K562 (cell line): Measurements from ENCODE around the gene ALKBH2. TPM values are rescaled to one million over a fixed set of nuclear protein-coding genes. Genes with fewer than 3 reads are reported as not detected.

Source experiments
- GABPA ChIP-seq: fragments of 200-800 bp; sonication (Bioruptor generic); conservative IDR thresholded peaks from 2 replicates; pipeline ENCODE4 v1.6.1; 2016; ENCODE audit warnings: low read depth, missing genetic modification characterization, missing compliant biosample characterization
- GMEB1 ChIP-seq: fragments of 250-450 bp; sonication (Bioruptor Pico); IDR thresholded peaks from 2 replicates; pipeline ENCODE4 v1.4.0; 2020; ENCODE audit warnings: mild to moderate bottlenecking
- KDM2B ChIP-seq: fragments of 250-450 bp; sonication (Bioruptor Pico); IDR thresholded peaks from 2 replicates; pipeline ENCODE4 v1.8.0; 2021; ENCODE audit warnings: mild to moderate bottlenecking, moderate library complexity
- KLF13 ChIP-seq: fragments of 450-650 bp; IDR thresholded peaks from 2 replicates; pipeline ENCODE4 v1.6.1; 2016; ENCODE audit warnings: missing genetic modification characterization, low read depth, mild to moderate bottlenecking, missing compliant biosample characterization, moderate library complexity, borderline replicate concordance
- MGA ChIP-seq: fragments of 450-650 bp; IDR thresholded peaks from 2 replicates; pipeline ENCODE4 v1.6.1; 2016; ENCODE audit warnings: mild to moderate bottlenecking, moderate library complexity
- POLR2AphosphoS2 ChIP-seq: IDR thresholded peaks from 2 replicates; pipeline ENCODE4 v1.6.1; 2012; ENCODE audit warnings: low read length, improper control_type of control experiment
- RBFOX2 ChIP-seq: fragments of 200-400 bp; formaldehyde crosslinking; IDR thresholded peaks from 2 replicates; pipeline ENCODE4 v1.6.1; 2017; ENCODE audit warnings: low read depth, mild to moderate bottlenecking, low read length, moderate library complexity
- SIN3A ChIP-seq, 2 experiments: fragments of 150-350 bp in 1 of 2; IDR thresholded peaks; 2 replicates each; pipeline ENCODE4 v1.6.1; 2011 to 2016; ENCODE audit warnings: borderline replicate concordance in 2 of 2, low read depth in 2 of 2, low read length in 2 of 2, mild to moderate bottlenecking in 2 of 2, moderate library complexity in 2 of 2; ENCODE audit not compliant: control insufficient read depth in 1 of 2
- SOX6 ChIP-seq: fragments of 450-650 bp; IDR thresholded peaks from 2 replicates; pipeline ENCODE4 v1.6.1; 2014; ENCODE audit warnings: mild to moderate bottlenecking
- TBP ChIP-seq: optimal IDR thresholded peaks from 2 replicates; pipeline ENCODE3; 2011; ENCODE audit warnings: low read depth, low read length, improper control_type of control experiment
- UBTF ChIP-seq, 2 experiments: IDR thresholded peaks; 2 replicates each; pipeline ENCODE4 v1.6.1; 2012; ENCODE audit warnings: improper control_type of control experiment in 2 of 2, low read depth in 2 of 2, low read length in 2 of 2, borderline replicate concordance in 1 of 2
- ZSCAN32 ChIP-seq: fragments of 450-650 bp; formaldehyde crosslinking; IDR thresholded peaks from 2 replicates; pipeline ENCODE4 v1.4.0; 2020; ENCODE audit warnings: mild to moderate bottlenecking, moderate library complexity
- polyA plus RNA-seq, 8 experiments: library from polyadenylated mRNA; depleted of rRNA in 4 of 8; stranded (reverse) in 5 of 8; unstranded in 3 of 8; fragments of >200 nt; fragmentation: Nextera tagmentation in 2 of 8; fragmentation: Illumina TruSeq in 1 of 8; extraction: Ambion mirVana in 2 of 8; extraction: Trizol in 1 of 8; gene quantifications; 2 replicates each; pipeline versions ENCODE4 v1.2.1 to v1.2.3, GENCODE V29; 2011 to 2014; ENCODE audit warnings: inconsistent platforms in 1 of 8, missing spikeins in 1 of 8
- total RNA-seq, 7 experiments: library from RNA; depleted of rRNA in 6 of 7; stranded (reverse); fragments of >200 nt in 6 of 7; fragmentation: Illumina TruSeq in 2 of 7; extraction: Trizol in 2 of 7; gene quantifications; 2 replicates each; pipeline versions ENCODE4 v1.2.1 to v1.2.3, GENCODE V29; 2011 to 2021; ENCODE audit warnings: low replicate concordance in 1 of 7

ALKBH2 gene
- total and polyA plus RNA-seq, 9 of the 15 experiments (the other 6 are each of a cell fraction or from before 2014, with no cell fraction given): 5.9 to 56.1 (median 41.9) TPM

- no peak for TF ChIP-seq SOX6
- TF ChIP-seq RBFOX2: peak; percentile 58
- TF ChIP-seq ZSCAN32 (CRISPR knock-in tag): no peak
- TF ChIP-seq UBTF (IDR thresholded peaks at IDR 0.05; ENCODE audit: borderline replicate concordance in 1 of 2, low read depth in 2 of 2, low read length in 2 of 2): peak in 1 of 2 experiments; percentile 43; a peak in 1 of 4 replicates
- TF ChIP-seq GMEB1 (CRISPR knock-in tag): no peak
- peak; percentile 39; the same call in 1 of the 2 replicates for TF ChIP-seq KLF13 (tag)
- TF ChIP-seq TBP: no peak
- peak; percentile 63 for TF ChIP-seq GABPA (tag)
- TF ChIP-seq MGA: 0 out of 2 replicates have a peak, but pooled peaks have one; percentile 22
- TF ChIP-seq KDM2B (CRISPR knock-in tag): no peak
- TF ChIP-seq POLR2AphosphoS2: no peak
- peak; percentile 44 to 74; a peak in 2 of 4 replicates for TF ChIP-seq SIN3A (IDR thresholded peaks at IDR 0.05; ENCODE audit: borderline replicate concordance in 2 of 2, control insufficient read depth in 1 of 2, low read depth in 2 of 2, low read length in 2 of 2)
These were observed 4.9 kb upstream of the ALKBH2 start (continued) for GRCh38 chr12:109098183-109098604.
